OCI-LY1 (cell line): ENCODE data around the gene DAAM2.

ENCODE experiments used
- CTCF ChIP-seq: fragments of 200-600 bp; sonication (generic), shearing (Covaris generic); IDR thresholded peaks from 2 replicates; pipeline ENCODE4 v1.5.1; 2017; ENCODE audit warnings: mild to moderate bottlenecking, antibody characterized with exemption, low read length, moderate library complexity, mixed read lengths
- EZH2 ChIP-seq: fragments of 200-600 bp; sonication (generic), shearing (Covaris generic); IDR thresholded peaks from 2 replicates; pipeline ENCODE4 v1.8.0; 2017; ENCODE audit warnings: borderline replicate concordance, mixed run types, mild to moderate bottlenecking, antibody characterized with exemption, low read length, moderate library complexity, mixed read lengths

GRCh38 chr6:39855356-39855995, 63.3 kb downstream of the DAAM2 start:
- TF ChIP-seq CTCF (no peak), EZH2 (no peak)
